WTC11 (cell line): ENCODE results near the gene KCNJ4. TPM values are rescaled to one million over a fixed set of nuclear protein-coding genes. Genes with fewer than 3 reads are reported as not detected.

Experiments
- ATAC-seq: fragments of 200-7000 bp; cut with Tn5 transposase; 2 replicates; pipeline ENCODE4 v1.10.0; 2021; ENCODE audit warnings: mild to moderate bottlenecking, moderate library complexity
- CTCF ChIA-PET: fragments of 300-600 bp; sonication (Branson Sonifier 250); formaldehyde crosslinking; loops from one replicate; lab custom pipeline; 2021; ENCODE audit warnings: antibody characterized with exemption; lab: Charles Lee
- POLR2A ChIA-PET: fragments of 350-600 bp; sonication (Branson Sonifier 250); formaldehyde crosslinking; loops from one replicate; lab custom pipeline; 2021; ENCODE audit warnings: antibody characterized with exemption; lab: Charles Lee
- DNase-seq: peaks from one replicate; pipeline ENCODE4 v3.0.0; 2021; ENCODE audit warnings: low spot score
- H3K27ac Mint-ChIP-seq: 2 replicates; pipeline ENCODE4 v1.8.0; 2021; ENCODE audit warnings: mixed read lengths
- H3K27me3 Mint-ChIP-seq: 2 replicates; pipeline ENCODE4 v1.8.0; 2021; ENCODE audit warnings: low read depth, mild to moderate bottlenecking, moderate library complexity, mixed read lengths
- H3K36me3 Mint-ChIP-seq: 2 replicates; pipeline ENCODE4 v1.8.0; 2021; ENCODE audit warnings: mixed read lengths
- H3K4me1 Mint-ChIP-seq: 2 replicates; pipeline ENCODE4 v1.8.0; 2022; ENCODE audit warnings: mixed read lengths
- H3K4me3 Mint-ChIP-seq: 2 replicates; pipeline ENCODE4 v1.8.0; 2021; ENCODE audit warnings: mild to moderate bottlenecking, moderate library complexity, mixed read lengths
- H3K9me3 Mint-ChIP-seq: 2 replicates; pipeline ENCODE4 v1.8.0; 2021; ENCODE audit warnings: mixed read lengths
- ATF1 ChIP-seq: sonication (generic); formaldehyde crosslinking; IDR thresholded peaks from 2 replicates; pipeline ENCODE4 v1.8.1; 2023; ENCODE audit warnings: mild to moderate bottlenecking, moderate library complexity, missing genetic modification reagents
- ATF3 ChIP-seq: sonication (generic); formaldehyde crosslinking; conservative IDR thresholded peaks from 2 replicates; pipeline ENCODE4 v1.8.1; 2022; ENCODE audit warnings: mild to moderate bottlenecking, missing genetic modification reagents
- E2F5 ChIP-seq: sonication (generic); formaldehyde crosslinking; IDR thresholded peaks from 2 replicates; pipeline ENCODE4 v1.8.1; 2022; ENCODE audit warnings: mild to moderate bottlenecking, moderate library complexity, missing genetic modification reagents
- FOXJ3 ChIP-seq: sonication (generic); formaldehyde crosslinking; IDR thresholded peaks from 2 replicates; pipeline ENCODE4 v1.9.0; 2021; ENCODE audit warnings: missing genetic modification reagents, mild to moderate bottlenecking, borderline replicate concordance
- IRF2 ChIP-seq: sonication (generic); formaldehyde crosslinking; IDR thresholded peaks from 2 replicates; pipeline ENCODE4 v1.8.0; 2022; ENCODE audit warnings: low read depth, missing genetic modification reagents, borderline replicate concordance
- KAT7 ChIP-seq: sonication (generic); formaldehyde crosslinking; IDR thresholded peaks from 2 replicates; pipeline ENCODE4 v1.8.1; 2023; ENCODE audit warnings: missing genetic modification reagents, mild to moderate bottlenecking, borderline replicate concordance
- MXD4 ChIP-seq: fragments of 250-450 bp; sonication (Bioruptor Pico); IDR thresholded peaks from 2 replicates; pipeline ENCODE4 v1.8.0; 2021; ENCODE audit warnings: mild to moderate bottlenecking, moderate library complexity, borderline replicate concordance
- NFE2L1 ChIP-seq: sonication (generic); formaldehyde crosslinking; IDR thresholded peaks from 2 replicates; pipeline ENCODE4 v1.8.1; 2023; ENCODE audit warnings: missing genetic modification reagents
- PRDM15 ChIP-seq: sonication (generic); formaldehyde crosslinking; IDR thresholded peaks from 2 replicates; pipeline ENCODE4 v1.8.0; 2022; ENCODE audit warnings: missing genetic modification reagents
- STAT6 ChIP-seq: sonication (generic); formaldehyde crosslinking; conservative IDR thresholded peaks from 2 replicates; pipeline ENCODE4 v1.8.1; 2023; ENCODE audit warnings: mild to moderate bottlenecking, low read depth, missing genetic modification reagents, moderate library complexity
- ZMAT4 ChIP-seq: fragments of 250-450 bp; sonication (Bioruptor Pico); IDR thresholded peaks from 2 replicates; pipeline ENCODE4 v1.9.0; 2021; ENCODE audit warnings: mild to moderate bottlenecking
- ZNF232 ChIP-seq: sonication (generic); formaldehyde crosslinking; IDR thresholded peaks from 2 replicates; pipeline ENCODE4 v1.8.0; 2022; ENCODE audit warnings: mild to moderate bottlenecking, missing genetic modification reagents
- ZNF396 ChIP-seq: fragments of 250-450 bp; sonication (Bioruptor Pico); IDR thresholded peaks from 2 replicates; pipeline ENCODE4 v1.8.0; 2021; ENCODE audit warnings: mild to moderate bottlenecking, moderate library complexity, borderline replicate concordance
- ZNF512 ChIP-seq: sonication (generic); formaldehyde crosslinking; IDR thresholded peaks from 2 replicates; pipeline ENCODE4 v1.8.1; 2022; ENCODE audit warnings: missing genetic modification reagents, borderline replicate concordance
- ZNF671 ChIP-seq: fragments of 250-450 bp; sonication (Bioruptor Pico); IDR thresholded peaks from 2 replicates; pipeline ENCODE4 v1.8.0; 2021; ENCODE audit warnings: mild to moderate bottlenecking
- total RNA-seq: library from RNA; stranded (reverse); gene quantifications from 3 replicates; pipeline ENCODE4 v1.2.3, GENCODE V29; 2021

Gene KCNJ4
- total RNA-seq, 1 experiment from 2014 or later: 3.1 TPM

GRCh38 chr22:38503021-38503420, 48.0 kb upstream of the KCNJ4 start (continued):
- TF ChIP-seq ZNF512 (no peak), ZNF396 (CRISPR knock-in tag) (no peak), E2F5 (CRISPR knock-in tag) (no peak), PRDM15 (no peak), ZMAT4 (CRISPR knock-in tag) (no peak), STAT6 (CRISPR knock-in tag) (no peak), MXD4 (CRISPR knock-in tag) (no peak), IRF2 (CRISPR knock-in tag) (no peak), KAT7 (CRISPR knock-in tag) (no peak), ATF1 (CRISPR knock-in tag) (no peak), FOXJ3 (CRISPR knock-in tag) (no peak), ATF3 (CRISPR knock-in tag) (no peak)

GRCh38 chr22:38501797-38502672, 47.0 kb upstream of the KCNJ4 start:
- H3K4me1 Mint-ChIP-seq: peaks cover 34% of the 10 kb centered on the region
- no peaks in the 10 kb centered on the region for H3K9me3 Mint-ChIP-seq
- peak overlapping the region; percentile 98 for H3K4me3 Mint-ChIP-seq
- ATAC-seq (no peak), DNase-seq (no peak)
- CTCF ChIA-PET: interaction anchor here (0.6 kb wide), 1 partner anchor 1230 kb away, joined by 3 read pairs; no protein-coding TSS in a partner anchor
- TF ChIP-seq NFE2L1 (CRISPR knock-in tag): no peak
- TF ChIP-seq PRDM15: no peak
- TF ChIP-seq ZNF232: no peak
- TF ChIP-seq ZNF671 (CRISPR knock-in tag): no peak
- H3K36me3 Mint-ChIP-seq: peaks cover 81% of the 10 kb centered on the region
- no peaks in the 10 kb centered on the region for H3K27me3 Mint-ChIP-seq
- POLR2A ChIA-PET: interaction anchor here (0.6 kb wide), 1 partner anchor 201 kb away, joined by 6 read pairs; no protein-coding TSS in a partner anchor
- peak overlapping the region; percentile 79 for H3K27ac Mint-ChIP-seq
